Adrenal gland (tissue), 12 donors: ENCODE data around the gene SMIM14. TPM values are rescaled to one million over a fixed set of nuclear protein-coding genes. Genes with fewer than 3 reads are reported as not detected.

Experiments used
- DNase-seq, 7 donors: peaks; one replicate each; pipeline ENCODE4 v3.0.0-alpha.2; 2019 to 2020
- H3K27ac ChIP-seq, 5 donors: fragments of 200-600 bp; sonication (generic) in 4 of 5; 1 replicate in 3 of 5; 2 replicates in 2 of 5; pipeline versions ENCODE4 v1.5.1 to v1.8.0; 2016 to 2020; ENCODE audit warnings: mild to moderate bottlenecking in 1 of 5
- H3K27me3 ChIP-seq: fragments of 200-600 bp; 2 replicates; pipeline ENCODE4 v1.8.0; 2021
- H3K36me3 ChIP-seq, 2 donors: fragments of 200-600 bp; replicated peaks in 1 of 2; 1 replicate in 1 of 2; 2 replicates in 1 of 2; pipeline versions ENCODE4 v1.5.1 to v1.8.0; 2018 to 2022
- H3K4me1 ChIP-seq, 2 donors: fragments of 200-600 bp; replicated peaks in 1 of 2; 1 replicate in 1 of 2; 2 replicates in 1 of 2; pipeline versions ENCODE4 v1.5.1 to v1.8.0; 2018 to 2021
- H3K4me3 ChIP-seq, 4 donors: fragments of 200-600 bp; sonication (generic) in 3 of 4; one replicate each; pipeline ENCODE4 v1.5.1; 2016 to 2018
- H3K9me3 ChIP-seq, 3 donors: fragments of 200-600 bp; sonication (generic) in 1 of 3; replicated peaks in 1 of 3; 1 replicate in 2 of 3; 2 replicates in 1 of 3; pipeline versions ENCODE4 v1.5.1 to v1.8.0; 2016 to 2021
- POLR2A ChIP-seq, 2 donors: fragments of 450-650 bp; IDR thresholded peaks; one replicate each; pipeline ENCODE4 v1.6.1; 2017; ENCODE audit warnings: antibody characterized with exemption in 2 of 2, mild to moderate bottlenecking in 2 of 2, moderate library complexity in 1 of 2
- WGBS, 4 donors: extraction: QIAGEN DNeasy Blood & Tissue Kit in 2 of 4; methylation state at CpG; one replicate each; pipeline versions ENCODE4 v1.1.5 to v1.1.7; 2013 to 2017; 5-methylcytosine and 5-hydroxymethylcytosine counted together
- intact Hi-C, 2 donors: fragments of 100-400 bp; cut with DNase I; formaldehyde crosslinking; loops; one replicate each; pipeline versions ENCODE4 v1.14.1 to v1.15.0; 2022 to 2023
- polyA plus RNA-seq, 3 donors: library from polyadenylated mRNA; stranded (reverse); fragments of 200-250 nt in 2 of 3; fragments of 350-450 nt in 1 of 3; fragmentation: Illumina TruSeq in 1 of 3; extraction: RNeasy Lipid Tissue Mini Kit (QIAGEN cat#74804) in 1 of 3; gene quantifications; one replicate each; pipeline ENCODE4 v1.2.3, GENCODE V29; 2013 to 2014
- total RNA-seq, 9 donors: library from RNA; depleted of rRNA in 4 of 9; stranded (reverse); fragments of >200 nt in 4 of 9; fragments of 120-200 nt in 1 of 9; fragmentation: NEBNext Ultra II Directional in 1 of 9; extraction: Animal tissue kit (Norgen Biotek cat#: 25700) in 1 of 9; gene quantifications; one replicate each; pipeline versions ENCODE4 v1.1.0 to v1.2.4, GENCODE V29; 2013 to 2023
- TF ChIP-seq, protein P1 (sequence below), 6 experiments: fragments of 450-650 bp in 4 of 6; fragments of 200-600 bp in 2 of 6; sonication (generic) in 1 of 6; IDR thresholded peaks; 1 replicate in 5 of 6; 2 replicates in 1 of 6; pipeline versions ENCODE4 v1.5.1 to v1.8.0; 2016 to 2021; ENCODE audit warnings: antibody characterized with exemption in 6 of 6, mild to moderate bottlenecking in 2 of 6, moderate library complexity in 1 of 6
- donor health status: healthy with polysubstance abuse.
- donor health status: Bipolar disorder and iron deficiency.
- donor health status: DM: yes; HTN: yes; CAD: no.
- donor health status: DM: no; HTN: no; CAD: no.
- donor health status: DM: no; HTN: no; CAD: no.
- donor health status: DM: yes; HTN: yes; CAD: no.

Gene SMIM14
- total and polyA plus RNA-seq, 12 donors, result 24.1 to 160 (median 119) TPM

DNA sequence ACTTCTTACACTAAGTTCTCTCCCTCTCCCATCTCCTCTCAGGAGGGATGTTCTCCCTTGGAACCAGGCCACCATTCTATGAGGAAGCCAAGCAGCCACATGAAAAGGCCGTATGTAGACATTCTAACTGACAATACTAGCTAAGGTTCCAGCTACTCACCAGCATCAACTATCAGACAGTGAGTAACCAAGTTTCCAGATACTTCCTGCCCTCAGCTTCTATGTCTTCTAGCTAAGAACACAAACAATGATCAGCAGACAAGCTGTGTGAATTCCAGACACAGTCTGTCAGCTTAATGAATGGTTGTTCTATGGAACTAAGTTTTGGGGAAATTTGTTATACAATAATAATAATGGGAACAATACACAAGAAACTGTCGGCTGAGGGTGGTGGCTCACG lies 50.8 kb downstream of the SMIM14 start:
- no peaks in the 10 kb centered on the region for H3K9me3 ChIP-seq
- H3K27me3 ChIP-seq, result no peaks in the 10 kb centered on the region
- DNase-seq, result no peak
- 87 to 92% (median 89%) methylated on average over 3 of the region's 3 CpGs for WGBS, 4 donors
- no peak overlapping the region for H3K4me3 ChIP-seq
- no peaks in the 10 kb centered on the region for H3K36me3 ChIP-seq
- no peak overlapping the region for H3K27ac ChIP-seq
- no peak for TF ChIP-seq POLR2A (IDR thresholded peaks at IDR 0.05)
- TF ChIP-seq, protein P1, sequence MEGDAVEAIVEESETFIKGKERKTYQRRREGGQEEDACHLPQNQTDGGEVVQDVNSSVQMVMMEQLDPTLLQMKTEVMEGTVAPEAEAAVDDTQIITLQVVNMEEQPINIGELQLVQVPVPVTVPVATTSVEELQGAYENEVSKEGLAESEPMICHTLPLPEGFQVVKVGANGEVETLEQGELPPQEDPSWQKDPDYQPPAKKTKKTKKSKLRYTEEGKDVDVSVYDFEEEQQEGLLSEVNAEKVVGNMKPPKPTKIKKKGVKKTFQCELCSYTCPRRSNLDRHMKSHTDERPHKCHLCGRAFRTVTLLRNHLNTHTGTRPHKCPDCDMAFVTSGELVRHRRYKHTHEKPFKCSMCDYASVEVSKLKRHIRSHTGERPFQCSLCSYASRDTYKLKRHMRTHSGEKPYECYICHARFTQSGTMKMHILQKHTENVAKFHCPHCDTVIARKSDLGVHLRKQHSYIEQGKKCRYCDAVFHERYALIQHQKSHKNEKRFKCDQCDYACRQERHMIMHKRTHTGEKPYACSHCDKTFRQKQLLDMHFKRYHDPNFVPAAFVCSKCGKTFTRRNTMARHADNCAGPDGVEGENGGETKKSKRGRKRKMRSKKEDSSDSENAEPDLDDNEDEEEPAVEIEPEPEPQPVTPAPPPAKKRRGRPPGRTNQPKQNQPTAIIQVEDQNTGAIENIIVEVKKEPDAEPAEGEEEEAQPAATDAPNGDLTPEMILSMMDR (IDR thresholded peaks at IDR 0.05), result no peak
- intact Hi-C loops, result no loop called here
- H3K4me1 ChIP-seq, result no peaks in the 10 kb centered on the region

DNA sequence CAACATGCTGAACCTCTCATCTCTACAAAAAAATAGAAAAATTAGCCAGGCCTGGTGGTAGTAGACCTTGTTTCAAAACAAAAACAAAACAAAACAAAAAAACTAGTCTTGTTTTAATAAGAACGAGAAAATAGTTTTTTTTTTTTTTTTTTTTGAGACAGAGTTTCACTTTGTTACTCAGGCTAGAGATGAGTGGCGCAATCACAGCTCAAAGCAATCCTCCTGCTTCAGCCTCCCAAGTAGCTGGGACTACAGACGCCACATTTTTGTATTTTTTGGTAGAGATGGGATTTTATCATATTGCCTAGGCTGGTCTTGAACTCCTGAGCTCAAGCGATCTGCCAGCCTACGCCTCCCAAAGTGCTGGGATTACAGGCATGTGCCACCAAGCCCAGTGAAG lies 63.7 kb downstream of the SMIM14 start:
- peaks cover 0 to 3% of the 10 kb centered on the region in 2 donors for H3K4me1 ChIP-seq
- no peak overlapping the region for H3K4me3 ChIP-seq
- no peaks in the 10 kb centered on the region for H3K9me3 ChIP-seq
- H3K27me3 ChIP-seq, result no peaks in the 10 kb centered on the region
- H3K36me3 ChIP-seq, result peaks cover 0 to 8% of the 10 kb centered on the region in 2 donors
- intact Hi-C loops, result no loop called here
- WGBS, 4 donors, result 88 to 95% (median 93%) methylated on average over 5 of the region's 5 CpGs
- no peak for DNase-seq
- TF ChIP-seq, protein P1 (IDR thresholded peaks at IDR 0.05), result no peak
- TF ChIP-seq POLR2A (IDR thresholded peaks at IDR 0.05), result no peak
- H3K27ac ChIP-seq, result no peak overlapping the region

DNA sequence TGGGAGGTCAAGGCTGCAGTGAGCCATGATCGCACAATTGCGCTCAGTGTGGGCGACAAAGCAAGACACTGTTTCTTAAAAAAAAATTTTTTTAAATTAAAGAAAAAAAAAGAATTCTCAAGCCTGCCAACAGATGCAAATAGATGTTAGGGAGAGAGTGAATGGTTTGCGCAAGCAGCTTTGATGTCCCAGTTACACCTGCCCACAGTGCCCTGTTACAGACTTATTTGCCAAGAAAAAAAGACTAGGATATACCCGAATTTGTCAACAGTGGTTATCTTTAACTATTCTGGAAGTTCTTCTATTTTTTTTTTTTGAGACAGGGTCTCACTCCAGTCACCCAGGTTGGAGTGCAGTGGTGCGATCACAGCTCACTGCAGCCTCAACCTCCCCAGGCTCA lies 67.2 kb downstream of the SMIM14 start:
- Histone ChIP-seq H3K36me3 (peaks cover 0 to 8% of the 10 kb centered on the region in 2 donors), H3K4me1 (peaks cover 0 to 3% of the 10 kb centered on the region in 2 donors), H3K27me3 (no peaks in the 10 kb centered on the region), H3K4me3 (no peak overlapping the region), H3K27ac (no peak overlapping the region), H3K9me3 (no peaks in the 10 kb centered on the region)
- no peak for DNase-seq
- no peak for TF ChIP-seq POLR2A (IDR thresholded peaks at IDR 0.05)
- TF ChIP-seq, protein P1 (IDR thresholded peaks at IDR 0.05), result no peak
- intact Hi-C loops, result no loop called here
- 81 to 98% (median 95%) methylated on average over 6 of the region's 6 CpGs for WGBS, 4 donors

DNA sequence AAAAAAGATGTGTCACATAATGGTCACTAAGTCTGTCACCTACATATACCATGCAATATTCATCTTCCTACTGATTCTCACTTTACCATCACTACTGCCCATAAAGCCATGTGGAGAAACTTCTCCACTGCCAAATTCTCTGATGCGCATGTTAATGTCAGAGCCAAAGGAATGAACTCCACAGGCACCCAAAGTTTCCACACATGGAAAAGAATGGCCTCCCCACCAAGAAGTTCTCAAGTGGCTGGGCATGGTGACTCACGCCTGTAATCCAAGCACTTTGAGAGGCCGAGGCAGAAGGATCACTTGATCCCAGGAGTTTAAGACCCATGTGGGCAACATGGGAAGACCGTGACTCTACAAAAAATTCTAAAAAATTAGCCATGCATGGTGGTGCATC lies 67.6 kb downstream of the SMIM14 start:
- intact Hi-C loops, result no loop called here
- no peaks in the 10 kb centered on the region for H3K27me3 ChIP-seq

More for the DNA sequence above, 67.6 kb downstream of the SMIM14 start:
- no peaks in the 10 kb centered on the region for H3K9me3 ChIP-seq
- no peak for TF ChIP-seq POLR2A (IDR thresholded peaks at IDR 0.05)
- TF ChIP-seq, protein P1 (IDR thresholded peaks at IDR 0.05), result no peak
- H3K36me3 ChIP-seq, result peaks cover 0 to 8% of the 10 kb centered on the region in 2 donors
- H3K4me3 ChIP-seq, result no peak overlapping the region
- H3K4me1 ChIP-seq, result no peaks in the 10 kb centered on the region
- no peak overlapping the region for H3K27ac ChIP-seq
- 93 to 96% (median 96%) methylated on average over 4 of the region's 4 CpGs for WGBS, 4 donors
- no peak for DNase-seq
